Astrocyte (in vitro differentiated cells and primary cell): ENCODE results near the gene CLEC16A. TPM values are rescaled to one million over a fixed set of nuclear protein-coding genes. Genes with fewer than 3 reads are reported as not detected.

ENCODE experiments used
- DNase-seq: peaks from one replicate; pipeline ENCODE4 v3.0.0-alpha.2; 2010; ENCODE audit warnings: low read depth
- FAIRE-seq: peaks from 2 replicates; lab custom pipeline; 2011; peaks lifted over from hg19 to GRCh38; lab: Jason Lieb, UNC
- H2AFZ ChIP-seq: 2 replicates; pipeline ENCODE4 v1.6.0; 2012; ENCODE audit warnings: low read depth, low read length, inconsistent platforms
- H3K27ac ChIP-seq: 2 replicates; pipeline ENCODE4 v1.5.1; 2011; ENCODE audit warnings: low read depth, low read length, inconsistent platforms
- H3K27me3 ChIP-seq: 2 replicates; pipeline ENCODE4 v1.6.0; 2011; ENCODE audit warnings: low read length, inconsistent platforms; ENCODE audit not compliant: insufficient read depth
- H3K36me3 ChIP-seq: 2 replicates; pipeline ENCODE4 v1.5.1; 2011; ENCODE audit warnings: low read length, inconsistent platforms; ENCODE audit not compliant: insufficient read depth
- H3K4me1 ChIP-seq: 2 replicates; pipeline ENCODE4 v1.5.1; 2011; ENCODE audit warnings: low read length, inconsistent platforms; ENCODE audit not compliant: insufficient read depth
- H3K4me2 ChIP-seq: 2 replicates; pipeline ENCODE4 v1.6.0; 2012; ENCODE audit warnings: low read length, inconsistent platforms
- H3K4me3 ChIP-seq: 2 replicates; pipeline ENCODE4 v1.5.1; 2011; ENCODE audit warnings: low read depth, mild to moderate bottlenecking, low read length, inconsistent platforms; ENCODE audit not compliant: insufficient read depth
- H3K79me2 ChIP-seq: 2 replicates; pipeline ENCODE4 v1.6.0; 2012; ENCODE audit warnings: mild to moderate bottlenecking, low read length, inconsistent platforms; ENCODE audit not compliant: insufficient read depth
- H3K9ac ChIP-seq: 2 replicates; pipeline ENCODE4 v1.6.0; 2012; ENCODE audit warnings: mild to moderate bottlenecking, low read length, inconsistent platforms
- H3K9me3 ChIP-seq: 2 replicates; pipeline ENCODE4 v1.5.1; 2012; ENCODE audit warnings: low read depth, mild to moderate bottlenecking, low read length, inconsistent platforms; ENCODE audit not compliant: insufficient read depth
- H4K20me1 ChIP-seq: 2 replicates; pipeline ENCODE4 v1.6.0; 2012; ENCODE audit warnings: low read length, inconsistent platforms; ENCODE audit not compliant: insufficient read depth
- H3K27ac Mint-ChIP-seq: one replicate; pipeline ENCODE4 v1.8.0; 2021; ENCODE audit warnings: mild to moderate bottlenecking, mixed read lengths; ENCODE audit not compliant: unreplicated experiment
- H3K27me3 Mint-ChIP-seq: one replicate; pipeline ENCODE4 v1.8.0; 2021; ENCODE audit warnings: low read depth, mixed read lengths; ENCODE audit not compliant: unreplicated experiment
- H3K36me3 Mint-ChIP-seq: one replicate; pipeline ENCODE4 v1.8.0; 2021; ENCODE audit warnings: low read depth, mixed read lengths; ENCODE audit not compliant: unreplicated experiment
- H3K4me1 Mint-ChIP-seq: one replicate; pipeline ENCODE4 v1.8.0; 2021; ENCODE audit warnings: low read depth, mixed read lengths; ENCODE audit not compliant: unreplicated experiment
- H3K4me3 Mint-ChIP-seq: one replicate; pipeline ENCODE4 v1.8.0; 2021; ENCODE audit warnings: mild to moderate bottlenecking, moderate library complexity, mixed read lengths; ENCODE audit not compliant: unreplicated experiment
- H3K9me3 Mint-ChIP-seq: one replicate; pipeline ENCODE4 v1.8.0; 2021; ENCODE audit warnings: mild to moderate bottlenecking, mixed read lengths; ENCODE audit not compliant: unreplicated experiment
- EZH2 ChIP-seq: IDR thresholded peaks from 2 replicates; pipeline ENCODE4 v1.6.1; 2012; ENCODE audit warnings: mild to moderate bottlenecking, low read length, inconsistent platforms; ENCODE audit not compliant: insufficient read depth
- total RNA-seq: library from RNA; stranded (reverse); gene quantifications from 2 replicates; pipeline ENCODE4 v1.2.1, GENCODE V29; 2021
- TF ChIP-seq, protein P1 (sequence below): IDR thresholded peaks from 2 replicates; pipeline ENCODE4 v1.5.1; 2011; ENCODE audit warnings: low read depth, mild to moderate bottlenecking, inconsistent platforms, low read length, moderate library complexity; ENCODE audit not compliant: insufficient read depth

Gene CLEC16A
- total RNA-seq, 1 donor from 2014 or later: 31.7 TPM

DNA sequence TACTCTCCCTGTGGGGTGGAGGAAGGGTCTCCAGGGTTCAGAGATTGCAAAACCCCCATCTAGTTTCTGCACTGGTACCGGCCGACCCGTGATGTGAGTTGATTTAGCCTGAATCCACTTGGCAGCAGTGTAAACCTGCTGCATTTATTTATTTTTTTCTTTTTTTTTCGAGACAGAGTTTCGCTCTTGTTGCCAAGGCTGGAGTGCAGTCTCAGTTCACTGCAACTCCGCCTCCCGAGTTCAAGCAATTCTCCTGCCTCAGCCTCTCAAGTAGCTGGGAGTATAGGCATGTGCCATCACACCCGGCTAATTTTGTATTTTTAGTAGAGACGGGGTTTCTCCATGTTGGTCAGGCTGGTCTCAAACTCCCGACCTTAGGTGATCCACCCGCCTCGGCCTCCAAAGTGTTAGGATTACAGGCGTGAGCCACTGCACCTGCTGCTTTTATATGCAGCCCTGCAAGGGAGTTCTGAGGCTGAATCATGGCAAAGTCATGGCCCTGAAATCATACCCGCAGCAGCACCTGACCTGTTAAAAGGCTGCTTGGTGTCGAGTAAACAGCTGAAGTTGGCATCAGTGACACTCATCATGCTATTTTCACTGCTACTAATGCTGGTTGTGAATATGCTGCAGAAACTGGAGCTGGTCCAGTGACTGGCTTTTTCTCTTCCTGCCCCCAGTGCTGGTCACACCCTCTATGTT, 23.5 kb upstream of the CLEC16A start:
- H3K27ac Mint-ChIP-seq: no peak overlapping the region
- H2AFZ ChIP-seq: no peak overlapping the region

DNA sequence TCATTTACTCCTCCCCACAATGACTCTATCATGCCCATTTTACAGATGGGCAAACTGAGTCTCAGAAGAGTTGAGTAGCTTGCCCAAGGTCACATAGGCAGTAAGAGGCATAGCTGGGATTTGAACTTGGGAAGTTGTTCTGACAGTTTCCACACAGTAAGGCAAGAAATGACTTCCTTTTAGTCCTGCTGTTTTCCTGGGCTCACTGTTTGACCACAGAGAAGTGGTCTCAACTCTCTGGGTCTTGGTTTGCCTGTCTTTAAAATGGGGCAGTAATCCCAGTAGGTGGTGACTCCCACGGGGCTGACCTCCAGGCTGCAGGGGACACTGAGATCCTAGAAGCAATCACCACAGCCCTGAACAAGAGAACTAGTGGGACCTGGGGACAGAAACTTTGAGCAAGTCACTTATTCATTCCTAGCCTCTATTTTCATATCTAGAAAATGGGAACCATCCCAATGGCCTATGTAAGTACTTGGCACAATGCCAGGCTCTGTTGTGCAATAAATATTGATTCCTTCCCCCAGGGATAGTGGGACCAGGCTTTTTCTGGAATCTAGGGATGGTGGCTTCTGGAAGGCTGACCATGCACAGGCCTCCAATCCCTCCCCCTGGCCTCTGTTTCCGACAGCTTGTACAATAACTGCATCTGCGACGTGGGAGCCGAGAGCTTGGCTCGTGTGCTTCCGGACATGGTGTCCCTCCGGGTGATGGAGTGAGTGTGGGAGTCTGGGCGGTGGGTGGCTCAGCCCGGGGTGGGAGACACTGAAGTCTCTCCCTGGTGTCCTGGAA, 22.6 kb upstream of the CLEC16A start:
- H3K4me1 Mint-ChIP-seq: no peaks in the 10 kb centered on the region
- H2AFZ ChIP-seq: no peak overlapping the region

More for the DNA sequence above, 23.5 kb upstream of the CLEC16A start:
- peaks cover 2% of the 10 kb centered on the region for H3K36me3 ChIP-seq
- Mint-ChIP-seq H3K36me3 (peaks cover 4% of the 10 kb centered on the region), H3K4me1 (no peaks in the 10 kb centered on the region), H3K9me3 (peaks cover 2% of the 10 kb centered on the region), H3K4me3 (no peak overlapping the region), H3K27me3 (peaks cover 8% of the 10 kb centered on the region)
- H3K27me3 ChIP-seq: no peaks in the 10 kb centered on the region
- H4K20me1 ChIP-seq: peaks cover 8% of the 10 kb centered on the region
- no peak overlapping the region for H3K27ac ChIP-seq
- no peak for DNase-seq
- no peaks in the 10 kb centered on the region for H3K79me2 ChIP-seq
- H3K9me3 ChIP-seq: no peaks in the 10 kb centered on the region
- no peak overlapping the region for H3K4me3 ChIP-seq
- peaks cover 10% of the 10 kb centered on the region for H3K4me1 ChIP-seq
- H3K9ac ChIP-seq: no peak overlapping the region
- no peak for FAIRE-seq
- TF ChIP-seq EZH2: no peak
- TF ChIP-seq, protein P1, sequence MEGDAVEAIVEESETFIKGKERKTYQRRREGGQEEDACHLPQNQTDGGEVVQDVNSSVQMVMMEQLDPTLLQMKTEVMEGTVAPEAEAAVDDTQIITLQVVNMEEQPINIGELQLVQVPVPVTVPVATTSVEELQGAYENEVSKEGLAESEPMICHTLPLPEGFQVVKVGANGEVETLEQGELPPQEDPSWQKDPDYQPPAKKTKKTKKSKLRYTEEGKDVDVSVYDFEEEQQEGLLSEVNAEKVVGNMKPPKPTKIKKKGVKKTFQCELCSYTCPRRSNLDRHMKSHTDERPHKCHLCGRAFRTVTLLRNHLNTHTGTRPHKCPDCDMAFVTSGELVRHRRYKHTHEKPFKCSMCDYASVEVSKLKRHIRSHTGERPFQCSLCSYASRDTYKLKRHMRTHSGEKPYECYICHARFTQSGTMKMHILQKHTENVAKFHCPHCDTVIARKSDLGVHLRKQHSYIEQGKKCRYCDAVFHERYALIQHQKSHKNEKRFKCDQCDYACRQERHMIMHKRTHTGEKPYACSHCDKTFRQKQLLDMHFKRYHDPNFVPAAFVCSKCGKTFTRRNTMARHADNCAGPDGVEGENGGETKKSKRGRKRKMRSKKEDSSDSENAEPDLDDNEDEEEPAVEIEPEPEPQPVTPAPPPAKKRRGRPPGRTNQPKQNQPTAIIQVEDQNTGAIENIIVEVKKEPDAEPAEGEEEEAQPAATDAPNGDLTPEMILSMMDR: no peak
- no peak overlapping the region for H3K4me2 ChIP-seq

More for the DNA sequence above, 22.6 kb upstream of the CLEC16A start:
- Mint-ChIP-seq H3K27me3 (peaks cover 4% of the 10 kb centered on the region), H3K4me3 (no peak overlapping the region), H3K36me3 (peaks cover 4% of the 10 kb centered on the region), H3K9me3 (peaks cover 2% of the 10 kb centered on the region), H3K27ac (no peak overlapping the region)
- no peaks in the 10 kb centered on the region for H3K9me3 ChIP-seq
- no peak for TF ChIP-seq EZH2
- TF ChIP-seq, protein P1: no peak
- peaks cover 2% of the 10 kb centered on the region for H3K36me3 ChIP-seq
- FAIRE-seq (no peak), DNase-seq (no peak)
- peaks cover 10% of the 10 kb centered on the region for H3K4me1 ChIP-seq
- H3K9ac ChIP-seq: no peak overlapping the region
- H3K4me2 ChIP-seq: peak overlapping the region; percentile 7
- H3K27me3 ChIP-seq: no peaks in the 10 kb centered on the region
- H3K79me2 ChIP-seq: no peaks in the 10 kb centered on the region
- H3K27ac ChIP-seq: no peak overlapping the region
- peaks cover 12% of the 10 kb centered on the region for H4K20me1 ChIP-seq
- no peak overlapping the region for H3K4me3 ChIP-seq
